Activated naive CD8-positive, alpha-beta T cell treated with anti-CD3 and anti-CD28 coated beads, Interleukin-2, amount 10 ng/mL, durations not matched to agents 7 days and 5 days (primary cell): ENCODE data around the gene SLC44A4. TPM values are rescaled to one million over a fixed set of nuclear protein-coding genes. Genes with fewer than 3 reads are reported as not detected.
"Not testable (repeated sequence)": the region's sequence is repeated elsewhere in the genome, so short reads cannot be mapped to it uniquely, and the experiment has no call there.

Source experiments
- ATAC-seq: fragments of 150-1000 bp; cut with Tn5 transposase; one replicate; pipeline ENCODE4 v1.10.0; 2021; ENCODE audit warnings: low read depth, moderate library complexity
- POLR2A ChIA-PET: fragments of 350-600 bp; sonication (Branson Sonifier 250); formaldehyde crosslinking; loops from one replicate; lab custom pipeline; 2021; ENCODE audit warnings: antibody characterized with exemption; lab: Charles Lee
- DNase-seq: peaks from one replicate; pipeline ENCODE4 v3.0.0; 2021
- H3K27ac Mint-ChIP-seq: one replicate; pipeline ENCODE4 v1.8.0; 2022; ENCODE audit warnings: mild to moderate bottlenecking, mixed read lengths
- H3K27me3 Mint-ChIP-seq: one replicate; pipeline ENCODE4 v1.8.0; 2022; ENCODE audit warnings: mild to moderate bottlenecking, moderate library complexity, mixed read lengths
- H3K36me3 Mint-ChIP-seq: one replicate; pipeline ENCODE4 v1.8.0; 2021; ENCODE audit warnings: mild to moderate bottlenecking, mixed read lengths
- H3K4me1 Mint-ChIP-seq: one replicate; pipeline ENCODE4 v1.8.0; 2021; ENCODE audit warnings: mixed read lengths
- H3K4me3 Mint-ChIP-seq: one replicate; pipeline ENCODE4 v1.8.0; 2022; ENCODE audit warnings: mild to moderate bottlenecking, moderate library complexity, mixed read lengths
- H3K9me3 Mint-ChIP-seq: one replicate; pipeline ENCODE4 v1.8.0; 2021; ENCODE audit warnings: mixed read lengths
- total RNA-seq, 2 experiments: library from RNA; stranded (reverse); gene quantifications; one replicate each; pipeline ENCODE4 v1.2.3, GENCODE V29; 2021

Gene SLC44A4
- total RNA-seq, 2 experiments from 2014 or later, result not detected

GRCh38 chr6:31870385-31870921, 8.3 kb downstream of the SLC44A4 start:
- H3K4me1 Mint-ChIP-seq, result peaks cover 5% of the 10 kb centered on the region
- ATAC-seq, result no peak

GRCh38 chr6:31869343-31869742, 9.5 kb downstream of the SLC44A4 start:
- H3K4me3 Mint-ChIP-seq, result no peak overlapping the region
- POLR2A ChIA-PET, result no interaction called here
- H3K4me1 Mint-ChIP-seq, result peaks cover 5% of the 10 kb centered on the region
- peaks cover 10% of the 10 kb centered on the region for H3K27me3 Mint-ChIP-seq
- DNase-seq (no peak), ATAC-seq (no peak)
- no peaks in the 10 kb centered on the region for H3K36me3 Mint-ChIP-seq
- H3K27ac Mint-ChIP-seq, result no peak overlapping the region
- H3K9me3 Mint-ChIP-seq, result no peaks in the 10 kb centered on the region

More at GRCh38 chr6:31870385-31870921, 8.3 kb downstream of the SLC44A4 start:
- Mint-ChIP-seq H3K9me3 (no peaks in the 10 kb centered on the region), H3K4me3 (no peak overlapping the region), H3K27me3 (peaks cover 10% of the 10 kb centered on the region), H3K27ac (no peak overlapping the region), H3K36me3 (no peaks in the 10 kb centered on the region)
- POLR2A ChIA-PET, result no interaction called here
- DNase-seq, result no peak

GRCh38 chr6:31868658-31868971, 10.2 kb downstream of the SLC44A4 start:
- H3K4me3 Mint-ChIP-seq, ATAC-seq, H3K9me3 Mint-ChIP-seq, H3K36me3 Mint-ChIP-seq, H3K4me1 Mint-ChIP-seq, H3K27me3 Mint-ChIP-seq, POLR2A ChIA-PET, H3K27ac Mint-ChIP-seq, DNase-seq: not testable (repeated sequence)

GRCh38 chr6:31865205-31866118, 13.3 kb downstream of the SLC44A4 start:
- peaks cover 13% of the 10 kb centered on the region for H3K4me1 Mint-ChIP-seq
- no peak for DNase-seq
- ATAC-seq, result no peak
- POLR2A ChIA-PET, result interaction anchor here (0.6 to 1.1 kb wide), 3 partner anchors 20 to 1502 kb away, joined by 4 to 9 read pairs (median 5); no protein-coding TSS in a partner anchor
- H3K4me3 Mint-ChIP-seq, result no peak overlapping the region
- no peak overlapping the region for H3K27ac Mint-ChIP-seq
- H3K27me3 Mint-ChIP-seq, result peaks cover 4% of the 10 kb centered on the region
- no peaks in the 10 kb centered on the region for H3K36me3 Mint-ChIP-seq
- H3K9me3 Mint-ChIP-seq, result no peaks in the 10 kb centered on the region

GRCh38 chr6:31864818-31865204, 14.0 kb downstream of the SLC44A4 start:
- ATAC-seq, result no peak
- Mint-ChIP-seq H3K27ac (no peak overlapping the region), H3K4me3 (no peak overlapping the region), H3K27me3 (peaks cover 4% of the 10 kb centered on the region), H3K4me1 (peaks cover 13% of the 10 kb centered on the region), H3K9me3 (no peaks in the 10 kb centered on the region), H3K36me3 (no peaks in the 10 kb centered on the region)
- POLR2A ChIA-PET, result interaction anchor here (0.6 to 2.6 kb wide), 4 partner anchors 20 to 212 kb away, joined by 3 to 13 read pairs (median 4); partner anchors contain the start of genes BAG6 and EHMT2
- no peak for DNase-seq

GRCh38 chr6:31864123-31864562, 14.7 kb downstream of the SLC44A4 start:
- peak; percentile 41 for DNase-seq
- H3K4me1 Mint-ChIP-seq, result peaks cover 13% of the 10 kb centered on the region

GRCh38 chr6:31862344-31863235, 16.2 kb downstream of the SLC44A4 start, which contains the start of gene NEU1:
NEU1 (minus strand) TSS chr6:31862821; CDS start chr6:31862776, 45 bp downstream.
- Mint-ChIP-seq H3K4me3 (peak within 1 kb of the TSS; percentile 97), H3K27me3 (peaks cover 4% of the 10 kb centered on the region), H3K36me3 (no peaks in the 10 kb centered on the region), H3K9me3 (no peaks in the 10 kb centered on the region), H3K27ac (peak within 1 kb of the TSS; percentile 86), H3K4me1 (peaks cover 13% of the 10 kb centered on the region)
- DNase-seq (peak; percentile 95), ATAC-seq (peak; percentile 96)
- POLR2A ChIA-PET, result interaction anchor here (0.7 to 2.6 kb wide), 17 partner anchors 14 to 1109 kb away, joined by 3 to 30 read pairs (median 4); partner anchors contain the start of genes ABHD16A, EHMT2, FKBPL and GPANK1

More at GRCh38 chr6:31864123-31864562, 14.7 kb downstream of the SLC44A4 start:
- not testable (repeated sequence) for H3K9me3 Mint-ChIP-seq, ATAC-seq, H3K36me3 Mint-ChIP-seq, H3K27me3 Mint-ChIP-seq
- peak overlapping the region; percentile 86 for H3K27ac Mint-ChIP-seq
- H3K4me3 Mint-ChIP-seq, result peak overlapping the region; percentile 97
- POLR2A ChIA-PET, result interaction anchor here (0.6 to 2.6 kb wide), 9 partner anchors 21 to 347 kb away, joined by 3 to 30 read pairs (median 5); partner anchors contain the start of genes BAG6, C6orf47, EHMT2 and MSH5

GRCh38 chr6:31861919-31862343, 16.9 kb downstream of the SLC44A4 start:
- Mint-ChIP-seq H3K4me1 (peaks cover 13% of the 10 kb centered on the region), H3K27ac (peak overlapping the region; percentile 86), H3K4me3 (peak overlapping the region; percentile 97), H3K9me3 (no peaks in the 10 kb centered on the region), H3K36me3 (no peaks in the 10 kb centered on the region), H3K27me3 (peaks cover 4% of the 10 kb centered on the region)
- DNase-seq (no peak), ATAC-seq (no peak)
- POLR2A ChIA-PET, result interaction anchor here (1.1 to 2.2 kb wide), 3 partner anchors 26 to 367 kb away, joined by 3 to 30 read pairs (median 5); partner anchors contain the start of gene GPANK1

GRCh38 chr6:31861150-31861549, 17.6 kb downstream of the SLC44A4 start:
- Mint-ChIP-seq H3K36me3 (no peaks in the 10 kb centered on the region), H3K27me3 (peaks cover 4% of the 10 kb centered on the region), H3K27ac (no peak overlapping the region), H3K4me1 (peaks cover 13% of the 10 kb centered on the region), H3K4me3 (no peak overlapping the region), H3K9me3 (no peaks in the 10 kb centered on the region)
- no peak for ATAC-seq
- POLR2A ChIA-PET, result no interaction called here
- DNase-seq, result no peak

- H3K27ac Mint-ChIP-seq, result no peak overlapping the region
- ATAC-seq, result no peak
- H3K27me3 Mint-ChIP-seq, result no peaks in the 10 kb centered on the region
- H3K9me3 Mint-ChIP-seq, result no peaks in the 10 kb centered on the region
- DNase-seq, result no peak
- POLR2A ChIA-PET, result no interaction called here
- no peak overlapping the region for H3K4me3 Mint-ChIP-seq
- peaks cover 13% of the 10 kb centered on the region for H3K4me1 Mint-ChIP-seq
- no peaks in the 10 kb centered on the region for H3K36me3 Mint-ChIP-seq
Observed at GRCh38 chr6:31860349-31860748, 18.4 kb downstream of the SLC44A4 start.

GRCh38 chr6:31859923-31860322, 18.9 kb downstream of the SLC44A4 start:
- POLR2A ChIA-PET, result interaction anchor here (1.0 kb wide), 1 partner anchor 23 kb away, joined by 3 read pairs; no protein-coding TSS in a partner anchor
- no peak for DNase-seq
- H3K4me1 Mint-ChIP-seq, result peaks cover 13% of the 10 kb centered on the region
- no peak for ATAC-seq
- H3K27me3 Mint-ChIP-seq, result no peaks in the 10 kb centered on the region
- no peaks in the 10 kb centered on the region for H3K9me3 Mint-ChIP-seq
- no peak overlapping the region for H3K4me3 Mint-ChIP-seq
- no peak overlapping the region for H3K27ac Mint-ChIP-seq
- H3K36me3 Mint-ChIP-seq, result no peaks in the 10 kb centered on the region

GRCh38 chr6:31858707-31859106, 20.1 kb downstream of the SLC44A4 start:
- H3K4me1 Mint-ChIP-seq, result peaks cover 13% of the 10 kb centered on the region
- POLR2A ChIA-PET, result interaction anchor here (1.0 kb wide), 1 partner anchor 22 kb away, joined by 3 read pairs; no protein-coding TSS in a partner anchor
- ATAC-seq (no peak), DNase-seq (no peak)
- H3K36me3 Mint-ChIP-seq, result no peaks in the 10 kb centered on the region
- no peak overlapping the region for H3K27ac Mint-ChIP-seq
- no peaks in the 10 kb centered on the region for H3K27me3 Mint-ChIP-seq
- no peak overlapping the region for H3K4me3 Mint-ChIP-seq
- no peaks in the 10 kb centered on the region for H3K9me3 Mint-ChIP-seq
